GM18867 (cell line): ENCODE data around the gene ADM2.
"Not testable (repeated sequence)": the region's sequence is repeated elsewhere in the genome, so short reads cannot be mapped to it uniquely, and the experiment has no call there.

Experiments used
- ATAC-seq: cut with Tn5 transposase; IDR thresholded peaks from one replicate; pipeline ENCODE4 v1.9.1; 2021; ENCODE audit warnings: mild to moderate bottlenecking, moderate library complexity; ENCODE audit not compliant: unreplicated experiment

Gene ADM2

DNA sequence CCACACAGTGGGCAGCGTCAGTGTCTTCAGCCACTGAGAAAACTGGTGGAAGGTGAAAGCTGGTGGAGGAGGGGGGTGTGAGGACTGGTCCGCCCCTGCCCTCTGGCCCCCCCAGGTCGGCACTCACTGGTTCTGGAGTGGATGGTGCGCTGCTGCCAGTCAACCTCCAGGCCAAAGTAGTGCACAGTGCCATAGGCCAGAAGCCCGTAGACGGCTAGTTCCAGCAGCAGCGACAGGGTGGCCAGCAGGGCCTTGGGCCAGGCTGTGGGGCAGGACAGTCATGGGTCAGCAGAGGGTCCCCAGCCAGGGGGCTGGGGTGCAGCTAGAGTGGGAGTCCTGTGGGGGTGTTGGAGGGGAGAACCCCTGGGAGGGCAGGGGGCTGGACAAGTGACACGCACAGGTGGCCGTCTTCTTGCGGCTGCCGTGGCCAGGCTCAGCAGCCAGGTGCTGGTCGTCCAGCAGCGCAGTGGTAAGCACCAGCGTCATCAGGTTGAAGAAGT lies 24.0 kb downstream of the ADM2 start:
- no peak for ATAC-seq

DNA sequence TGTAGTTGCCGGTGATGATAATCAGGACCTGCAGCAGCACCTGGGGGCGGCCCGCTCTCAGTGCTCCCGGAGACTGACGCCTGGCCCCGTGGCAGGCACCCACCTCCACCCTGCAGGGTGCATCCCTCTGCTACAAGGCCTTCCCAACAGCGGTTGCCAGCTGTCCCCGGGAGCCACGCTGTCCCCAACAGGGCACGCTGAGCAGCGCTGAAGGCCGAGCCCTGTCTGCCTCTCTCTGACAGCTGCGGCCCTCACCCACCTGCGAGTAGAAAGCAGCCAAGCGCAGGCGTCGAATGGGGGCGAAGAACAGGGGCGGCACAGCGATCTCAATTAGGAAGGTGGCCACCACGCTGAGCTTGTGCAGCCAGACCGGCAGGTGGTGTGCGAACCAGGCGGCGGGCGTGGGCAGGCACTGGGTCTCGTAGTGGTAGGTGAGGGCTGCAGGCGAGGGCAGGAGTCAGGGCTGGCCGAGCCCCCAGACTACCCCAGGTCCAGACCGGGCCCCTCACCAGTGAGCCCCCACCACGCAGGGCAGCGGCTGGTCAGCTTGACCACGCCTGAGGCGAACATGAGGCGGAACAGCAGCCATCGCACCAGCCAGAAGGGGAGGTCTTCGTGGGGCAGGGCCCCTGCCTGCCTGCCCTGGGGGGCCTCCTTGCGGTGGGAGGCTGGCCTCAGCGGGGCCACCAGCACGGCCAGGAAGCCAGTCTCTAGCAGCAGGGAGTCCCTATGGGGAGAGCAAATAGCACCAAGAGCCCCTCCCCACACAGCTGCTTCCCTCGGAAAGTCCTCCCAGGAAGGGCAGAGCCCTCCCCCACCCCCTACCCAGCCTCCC lies 24.6 kb downstream of the ADM2 start:
- no peak for ATAC-seq

DNA sequence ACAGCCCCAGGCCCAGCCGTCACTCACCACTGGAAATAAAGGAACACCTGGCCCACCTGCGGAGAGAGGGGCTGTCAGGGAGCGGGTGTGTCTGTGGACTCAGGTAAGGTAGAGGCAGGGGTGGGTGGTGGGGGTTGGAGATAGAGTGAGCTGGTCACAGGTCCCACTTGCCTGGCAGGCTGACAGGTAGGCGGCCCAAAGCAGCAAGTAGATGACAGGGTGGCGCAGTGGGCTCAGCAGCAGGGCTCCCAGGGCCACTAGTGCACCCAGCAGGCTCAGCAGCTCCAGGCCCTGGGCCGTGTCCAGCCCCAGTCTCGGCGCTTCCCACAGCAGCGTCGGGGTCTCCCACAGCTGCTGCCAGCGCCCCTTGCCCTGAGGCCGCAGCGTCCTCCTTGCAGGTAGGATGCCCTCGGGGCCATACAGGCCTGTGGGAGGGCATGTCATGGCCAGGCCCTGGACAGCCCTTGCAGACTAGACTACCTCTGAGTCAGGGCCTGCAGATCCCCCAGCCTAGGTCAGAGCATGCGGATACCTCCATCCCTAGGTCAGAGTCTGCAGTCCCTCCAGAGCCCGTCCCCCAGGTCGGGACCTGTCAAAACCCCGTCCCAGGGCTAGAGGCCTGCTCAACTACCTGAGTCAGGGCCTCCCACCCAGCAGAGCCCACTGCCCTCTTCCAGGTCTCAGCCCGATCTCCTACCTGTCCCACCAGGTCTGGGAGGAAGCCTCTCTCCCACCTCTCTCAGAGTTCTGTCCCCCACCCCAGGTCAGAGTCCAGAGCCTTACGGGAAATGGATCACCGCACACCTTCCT lies 25.5 kb downstream of the ADM2 start:
- ATAC-seq = no peak

DNA sequence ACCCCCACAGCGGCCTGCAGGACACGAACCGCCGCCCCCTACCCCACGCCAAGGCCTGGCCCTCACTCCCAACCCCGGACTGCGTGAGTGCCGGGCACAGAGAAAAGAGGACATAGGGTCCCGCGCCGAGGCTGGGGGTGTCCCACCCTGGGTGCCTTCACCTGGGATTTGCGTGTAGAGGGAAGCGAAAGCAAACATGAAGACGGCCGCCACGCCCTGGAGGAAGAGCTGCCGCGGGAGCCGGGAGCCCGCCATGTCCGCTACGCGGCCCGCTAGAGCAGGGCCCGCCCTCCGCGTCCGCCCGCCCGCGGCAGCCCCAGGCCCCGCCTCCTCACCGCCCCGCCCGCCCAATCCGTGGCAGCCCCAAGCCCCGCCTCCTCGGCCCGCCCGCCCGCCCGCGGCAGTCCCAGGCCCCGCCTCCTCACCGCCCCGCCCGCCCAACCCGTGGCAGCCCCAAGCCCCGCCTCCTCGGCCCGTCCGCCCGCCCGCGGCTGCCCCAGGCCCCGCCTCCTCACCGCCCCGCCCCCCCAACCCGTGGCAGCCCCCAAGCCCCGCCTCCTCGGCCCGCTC lies 26.2 kb downstream of the ADM2 start, which contains the start of gene LMF2:
Gene LMF2, minus strand, starts transcription at position 282 of the 570 bp plus-strand sequence. Its CDS starts 27 bp downstream, at position 255.
- peak; percentile 60 for ATAC-seq

DNA sequence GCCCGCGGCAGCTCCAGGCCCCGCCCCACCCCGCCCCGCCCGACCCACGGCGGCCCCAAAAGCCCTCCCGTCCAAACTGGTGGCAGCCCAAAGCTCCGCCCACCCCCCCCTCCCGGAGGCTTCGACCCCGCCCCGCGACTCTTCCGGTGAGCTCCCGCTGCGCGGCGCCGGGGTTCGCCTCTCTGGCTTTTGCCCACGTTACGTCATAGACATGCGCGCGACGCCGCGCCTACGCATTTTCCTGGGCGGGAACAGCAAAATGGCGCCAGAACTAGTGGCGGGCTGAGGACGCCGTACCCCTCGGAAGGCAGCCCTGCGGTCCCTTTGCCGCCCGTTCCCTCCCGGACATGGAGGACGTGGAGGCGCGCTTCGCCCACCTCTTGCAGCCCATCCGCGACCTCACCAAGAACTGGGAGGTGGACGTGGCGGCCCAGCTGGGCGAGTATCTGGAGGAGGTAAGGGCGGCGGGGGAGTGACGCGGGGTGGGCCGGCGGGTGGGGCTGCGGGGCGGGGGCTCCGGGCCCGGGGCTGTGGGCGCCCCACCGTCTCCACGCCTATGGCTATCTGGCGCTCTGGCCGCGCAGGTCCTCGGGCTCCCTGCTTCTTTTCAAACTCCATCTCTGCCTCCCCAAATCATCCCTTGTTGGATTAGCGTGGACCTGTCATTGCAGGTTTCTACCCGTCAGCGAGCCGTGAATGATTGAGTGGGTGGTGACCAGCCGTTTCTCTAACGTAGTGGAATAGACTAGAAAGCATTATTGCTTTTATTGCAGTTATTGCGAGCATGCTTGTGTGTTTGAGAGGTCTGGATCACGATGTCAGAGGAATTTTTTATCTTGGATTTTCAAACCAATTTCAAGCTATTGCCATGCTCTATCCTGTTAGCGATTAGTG lies 26.9 kb downstream of the ADM2 start, which contains the start of gene NCAPH2:
Gene NCAPH2, plus strand, starts transcription at position 234 of the 894 bp plus-strand sequence. Its CDS starts 114 bp downstream, at position 348.
- peak; percentile 61 for ATAC-seq

DNA sequence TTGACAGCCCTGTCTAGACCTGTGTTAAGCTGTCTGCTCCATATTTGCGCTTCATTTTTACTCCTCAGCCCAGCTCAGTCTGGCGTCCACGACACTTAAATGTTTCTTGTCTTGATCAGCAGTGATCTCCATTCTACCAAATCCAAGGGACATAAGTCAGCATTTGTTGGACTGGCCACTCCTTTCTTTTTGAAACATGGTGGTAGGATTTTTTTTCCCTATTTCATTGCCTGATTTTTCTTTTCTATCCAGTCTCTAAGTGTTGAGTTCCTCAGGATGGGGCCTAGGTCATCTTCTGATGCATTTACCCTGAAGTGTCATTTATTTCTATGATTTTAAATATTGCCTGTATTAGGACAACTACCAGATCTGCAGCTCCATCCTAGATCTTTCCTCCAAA lies 27.6 kb downstream of the ADM2 start:
- ATAC-seq = no peak

DNA sequence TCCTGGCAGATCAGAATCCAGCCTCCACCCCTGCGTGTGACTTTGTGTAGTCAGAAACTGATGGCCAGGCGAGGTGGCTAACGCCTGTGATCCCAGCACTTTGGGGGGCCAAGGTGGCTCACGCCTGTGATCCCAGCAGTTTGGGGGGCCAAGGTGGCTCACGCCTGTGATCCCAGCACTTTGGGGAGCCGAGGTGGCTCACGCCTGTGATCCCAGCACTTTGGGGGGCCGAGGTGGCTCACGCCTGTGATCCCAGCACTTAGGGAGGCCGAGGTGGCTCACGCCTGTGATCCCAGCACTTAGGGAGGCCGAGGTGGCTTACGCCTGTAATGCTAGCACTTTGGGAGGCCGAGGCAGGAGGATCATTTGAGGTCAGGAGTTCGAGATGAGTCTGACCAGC lies 31.8 kb downstream of the ADM2 start:
- ATAC-seq = no peak

DNA sequence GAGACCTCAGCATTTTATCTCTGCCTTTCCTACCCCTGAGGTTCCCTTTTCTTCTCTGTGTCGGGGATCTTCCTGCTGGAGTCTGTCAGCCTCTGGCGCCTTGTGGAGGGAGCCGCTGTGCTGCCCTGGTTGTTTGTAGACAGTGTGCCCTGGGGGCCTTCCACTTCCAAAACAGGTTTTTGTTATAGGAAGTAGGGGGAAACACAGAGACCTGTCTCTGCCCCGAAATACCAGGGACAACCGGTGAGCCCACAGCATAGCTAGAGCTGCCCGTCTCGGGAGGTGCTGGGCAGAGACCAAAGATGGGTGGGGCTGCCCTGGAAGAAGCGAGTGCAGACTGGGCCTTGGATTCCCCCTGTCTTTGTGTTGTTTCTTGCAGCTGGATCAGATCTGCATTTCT lies 34.7 kb downstream of the ADM2 start:
- ATAC-seq = no peak

DNA sequence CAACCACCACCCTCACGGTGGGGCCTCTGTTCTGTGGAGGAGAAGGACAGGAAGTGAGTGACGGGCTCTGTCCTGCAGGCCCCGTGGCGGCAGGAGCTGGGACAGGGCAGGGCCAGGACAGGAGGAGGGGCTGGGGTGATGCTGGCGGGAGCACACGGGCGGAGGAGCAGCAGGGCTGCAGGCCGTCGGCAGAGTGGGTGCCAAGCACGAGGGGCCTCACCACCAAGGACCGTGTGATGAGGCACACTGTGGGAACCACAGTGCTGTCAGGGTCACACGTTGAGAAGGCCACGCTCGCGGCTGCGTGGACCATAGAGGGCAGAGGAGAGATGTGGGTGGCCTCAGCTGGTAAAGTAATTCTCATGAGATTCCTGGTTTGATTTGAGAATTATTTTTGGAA lies 35.5 kb downstream of the ADM2 start:
- no peak for ATAC-seq

DNA sequence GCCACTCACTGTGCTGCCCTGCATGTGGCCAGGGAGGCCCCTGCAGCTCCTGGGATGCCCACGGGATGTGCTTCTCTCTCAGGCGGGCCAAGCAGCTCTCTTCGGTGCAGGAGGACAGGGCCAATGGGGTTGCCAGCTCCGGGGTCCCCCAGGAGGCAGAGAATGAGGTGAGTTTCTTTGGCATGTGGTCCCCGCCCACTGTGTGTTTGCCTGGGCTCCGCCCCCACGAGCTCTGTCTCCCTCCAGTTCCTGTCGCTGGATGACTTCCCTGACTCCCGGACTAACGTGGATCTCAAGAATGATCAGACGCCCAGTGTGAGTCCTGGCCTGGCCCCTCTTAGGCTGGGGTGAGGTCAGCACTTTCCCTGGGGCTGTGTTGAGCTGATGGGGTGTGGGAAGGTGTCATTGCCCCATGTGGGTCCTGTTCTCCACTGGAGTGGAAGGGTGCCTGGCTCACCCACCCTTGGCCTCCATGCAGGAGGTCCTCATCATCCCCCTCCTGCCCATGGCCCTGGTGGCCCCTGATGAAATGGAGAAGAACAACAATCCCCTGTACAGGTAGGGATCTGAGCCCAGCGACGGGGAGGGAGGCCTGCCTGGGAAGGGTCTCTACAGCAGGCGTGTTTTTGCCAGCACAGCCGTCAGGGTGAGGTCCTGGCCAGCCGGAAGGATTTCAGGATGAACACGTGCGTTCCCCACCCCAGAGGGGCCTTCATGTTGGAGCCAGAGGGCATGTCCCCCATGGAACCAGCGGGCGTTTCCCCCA lies 36.3 kb downstream of the ADM2 start:
- ATAC-seq = no peak

DNA sequence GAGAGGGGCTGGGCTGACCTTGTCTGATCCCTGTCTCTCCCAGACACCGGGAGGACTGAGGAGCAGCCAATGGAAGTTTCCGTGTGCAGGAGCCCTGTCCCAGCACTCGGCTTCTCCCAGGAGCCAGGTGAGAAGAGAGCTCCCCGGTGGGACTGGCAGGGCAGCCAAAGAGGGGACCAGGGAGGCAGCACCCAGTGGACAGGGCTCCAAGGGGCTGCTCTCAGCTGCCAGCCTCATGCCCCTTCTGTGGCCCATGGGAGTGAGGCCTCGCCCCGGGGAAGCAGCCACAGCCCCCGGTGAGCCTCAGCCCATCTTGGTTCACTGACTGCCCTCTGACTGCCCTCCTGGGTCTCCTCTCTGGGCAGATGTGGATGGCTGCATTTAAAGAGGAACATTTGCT lies 37.3 kb downstream of the ADM2 start:
- ATAC-seq = no peak

DNA sequence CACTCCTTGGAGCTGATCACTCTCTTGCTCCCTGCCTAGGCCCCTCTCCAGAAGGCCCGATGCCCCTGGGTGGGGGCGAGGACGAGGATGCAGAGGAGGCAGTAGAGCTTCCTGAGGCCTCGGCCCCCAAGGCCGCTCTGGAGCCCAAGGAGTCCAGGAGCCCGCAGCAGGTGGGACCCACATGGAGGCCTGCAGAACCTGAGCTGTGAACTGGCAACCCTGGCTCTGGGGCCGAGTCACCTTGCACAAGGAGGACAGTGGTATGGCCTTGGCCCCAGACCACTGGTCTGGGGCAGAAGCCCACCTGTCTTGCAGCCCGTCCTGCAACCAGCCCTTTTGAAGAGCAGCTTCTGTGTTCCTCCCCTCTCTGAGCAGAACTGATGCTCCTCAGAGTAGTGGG lies 37.8 kb downstream of the ADM2 start:
- ATAC-seq = no peak

DNA sequence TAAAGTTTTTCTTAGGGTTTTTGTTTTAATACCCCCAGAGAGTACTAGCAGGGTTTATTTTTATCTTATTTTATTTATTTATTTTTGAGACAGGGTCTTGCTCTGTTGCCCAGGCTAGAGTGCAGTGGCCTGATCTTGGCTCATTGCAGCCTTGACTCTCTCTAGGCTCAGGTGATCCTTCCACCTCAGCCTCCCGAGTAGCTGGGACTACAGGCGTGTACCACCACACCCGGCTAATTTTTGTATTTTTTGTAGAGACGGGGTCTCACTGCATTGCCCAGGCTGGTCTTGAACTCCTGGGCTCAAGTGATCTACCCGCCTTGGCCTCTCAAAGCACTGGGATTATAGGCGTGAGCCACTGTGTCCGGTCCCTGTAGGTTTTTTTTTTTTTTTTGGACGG lies 38.8 kb downstream of the ADM2 start:
- not testable (repeated sequence) for ATAC-seq

DNA sequence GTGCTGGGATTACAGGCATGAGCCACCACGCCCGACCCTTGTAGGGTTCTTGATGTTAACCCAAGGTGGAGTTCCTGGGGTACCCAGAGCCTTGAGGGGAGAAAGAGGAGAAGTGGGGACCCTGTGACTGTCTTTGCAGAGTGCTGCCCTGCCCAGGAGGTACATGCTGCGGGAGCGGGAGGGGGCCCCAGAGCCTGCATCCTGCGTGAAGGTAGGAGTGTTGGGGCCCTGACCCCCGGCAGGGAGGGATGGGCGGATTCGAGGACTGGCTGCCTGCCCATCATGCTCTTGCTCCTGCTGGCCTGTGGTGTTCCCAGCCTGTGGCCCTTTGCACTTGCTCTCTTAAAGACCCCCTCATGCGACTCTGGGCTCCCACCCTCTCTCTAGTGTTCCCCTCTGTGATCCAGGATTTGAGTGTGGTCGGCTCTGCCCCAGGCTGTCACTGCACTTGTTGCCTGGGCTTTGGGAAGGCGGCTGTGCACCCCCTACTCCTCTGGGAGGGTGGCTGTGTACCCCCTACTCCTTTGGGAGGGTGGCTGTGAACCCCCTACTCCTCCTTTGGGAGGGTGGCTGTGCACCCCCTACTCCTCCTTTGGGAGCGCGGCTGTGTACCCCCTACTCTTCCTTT lies 39.6 kb downstream of the ADM2 start:
- no peak for ATAC-seq

DNA sequence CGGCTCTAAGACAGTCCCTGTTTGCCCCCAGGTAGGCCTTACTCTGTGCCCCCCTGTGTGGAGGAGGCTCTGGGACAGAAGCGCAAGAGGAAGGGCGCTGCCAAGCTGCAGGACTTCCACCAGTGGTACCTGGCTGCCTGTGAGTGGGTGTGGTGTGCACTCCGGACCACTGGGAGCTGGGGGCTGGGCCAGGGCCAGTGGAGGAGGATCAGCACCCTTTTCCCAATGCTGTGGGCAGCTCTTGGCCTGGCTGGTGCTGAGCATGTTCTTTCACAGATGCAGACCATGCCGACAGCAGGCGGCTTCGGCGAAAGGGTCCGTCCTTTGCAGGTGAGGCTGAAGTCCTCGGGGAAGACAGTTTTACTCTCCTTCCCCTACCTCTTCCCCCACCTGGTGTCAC lies 40.4 kb downstream of the ADM2 start:
- ATAC-seq = no peak

DNA sequence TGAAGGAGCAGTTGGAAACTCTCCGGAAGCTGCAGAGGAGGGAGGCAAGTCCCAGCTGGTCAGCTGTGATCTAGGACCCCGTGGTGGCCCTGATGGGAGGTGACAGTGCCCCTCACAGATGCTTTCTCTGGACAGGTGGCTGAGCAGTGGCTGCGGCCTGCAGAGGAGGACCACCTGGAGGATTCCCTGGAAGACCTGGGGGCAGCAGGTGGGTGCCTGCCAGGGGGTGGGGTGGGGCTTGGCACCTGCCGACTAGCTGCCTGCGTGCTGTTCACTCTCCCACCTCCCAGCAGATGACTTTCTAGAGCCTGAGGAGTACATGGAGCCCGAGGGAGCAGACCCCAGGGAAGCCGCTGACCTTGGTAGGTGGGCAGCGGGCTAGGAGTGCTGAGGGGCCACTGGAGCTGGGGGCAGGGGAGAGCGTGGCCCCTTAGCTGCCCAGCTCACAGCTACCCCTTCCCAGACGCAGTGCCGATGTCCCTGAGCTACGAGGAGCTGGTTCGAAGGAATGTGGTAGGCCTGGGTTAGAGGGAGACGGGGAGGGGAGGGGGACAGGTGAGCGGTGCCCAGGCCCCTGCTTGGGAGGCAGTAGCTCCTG lies 41.0 kb downstream of the ADM2 start:
- ATAC-seq = no peak

DNA sequence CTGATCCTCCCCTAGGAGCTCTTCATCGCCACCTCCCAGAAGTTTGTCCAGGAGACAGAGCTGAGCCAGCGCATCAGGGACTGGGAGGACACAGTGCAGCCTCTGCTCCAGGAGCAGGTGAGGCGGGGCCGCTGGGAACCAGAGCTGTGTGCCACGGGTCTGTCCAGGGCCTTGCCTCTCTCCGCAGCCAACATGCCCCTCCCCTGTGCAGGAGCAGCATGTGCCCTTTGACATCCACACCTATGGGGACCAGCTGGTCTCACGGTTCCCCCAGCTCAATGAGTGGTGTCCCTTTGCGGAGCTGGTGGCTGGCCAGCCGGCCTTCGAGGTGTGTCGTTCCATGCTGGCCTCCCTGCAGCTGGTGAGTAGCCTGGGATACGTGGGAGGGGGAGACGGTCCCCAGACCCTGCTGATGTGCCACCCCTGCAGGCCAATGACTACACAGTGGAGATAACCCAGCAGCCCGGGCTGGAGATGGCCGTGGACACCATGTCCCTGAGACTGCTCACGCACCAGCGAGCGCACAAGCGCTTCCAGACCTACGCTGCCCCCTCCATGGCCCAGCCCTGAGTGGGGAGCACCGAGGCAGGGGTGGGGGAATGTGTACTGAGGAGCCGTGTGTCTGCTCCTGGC lies 41.6 kb downstream of the ADM2 start:
- ATAC-seq = no peak

DNA sequence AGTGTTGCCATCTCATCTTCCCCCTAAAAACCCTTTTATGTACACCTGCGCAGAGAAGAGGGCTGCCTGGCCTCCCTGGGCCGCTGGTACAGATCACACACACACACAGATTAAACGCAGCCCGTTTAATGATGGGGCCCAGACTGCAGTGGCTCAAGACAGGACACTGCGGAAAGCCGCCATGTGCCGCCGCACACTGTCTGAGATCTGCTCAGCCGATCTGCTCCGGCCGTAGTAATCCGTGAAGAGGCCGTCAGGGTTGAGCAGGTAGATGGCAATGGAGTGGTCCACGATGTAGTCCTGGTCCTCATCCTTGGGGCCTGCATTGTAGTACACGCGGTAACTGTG lies 42.1 kb downstream of the ADM2 start:
- ATAC-seq = no peak
